Bronchial epithelial cell (primary cell): ENCODE data around the gene NPAS3. TPM values are rescaled to one million over a fixed set of nuclear protein-coding genes. Genes with fewer than 3 reads are reported as not detected.

Source experiments
- DNase-seq: peaks from one replicate; pipeline ENCODE4 v3.0.0-alpha.2; 2010; ENCODE audit warnings: low read depth
- FAIRE-seq: peaks from 2 replicates; lab custom pipeline; 2011; peaks lifted over from hg19 to GRCh38; lab: Jason Lieb, UNC
- H3K27me3 ChIP-seq: 2 replicates; pipeline ENCODE4 v1.5.1; 2011; ENCODE audit warnings: low read length; ENCODE audit not compliant: control insufficient read depth, insufficient read depth
- H3K36me3 ChIP-seq: 2 replicates; pipeline ENCODE4 v1.5.1; 2011; ENCODE audit warnings: low read length; ENCODE audit not compliant: control insufficient read depth, insufficient read depth
- H3K4me3 ChIP-seq: 2 replicates; pipeline ENCODE4 v1.5.1; 2011; ENCODE audit warnings: mild to moderate bottlenecking, low read depth, low read length, control low read depth
- total RNA-seq: library from RNA; depleted of rRNA; stranded (reverse); fragments of >200 nt; gene quantifications from 2 replicates; pipeline ENCODE4 v1.2.1, GENCODE V29; 2014
- TF ChIP-seq, protein P1 (sequence below): IDR thresholded peaks from 2 replicates; pipeline ENCODE4 v1.5.1; 2011; ENCODE audit warnings: mild to moderate bottlenecking, moderate library complexity, low read length, control low read depth, inconsistent platforms; ENCODE audit not compliant: insufficient read depth, severe bottlenecking

NPAS3 gene
- total RNA-seq, 1 donor from 2014 or later, result not detected

DNA sequence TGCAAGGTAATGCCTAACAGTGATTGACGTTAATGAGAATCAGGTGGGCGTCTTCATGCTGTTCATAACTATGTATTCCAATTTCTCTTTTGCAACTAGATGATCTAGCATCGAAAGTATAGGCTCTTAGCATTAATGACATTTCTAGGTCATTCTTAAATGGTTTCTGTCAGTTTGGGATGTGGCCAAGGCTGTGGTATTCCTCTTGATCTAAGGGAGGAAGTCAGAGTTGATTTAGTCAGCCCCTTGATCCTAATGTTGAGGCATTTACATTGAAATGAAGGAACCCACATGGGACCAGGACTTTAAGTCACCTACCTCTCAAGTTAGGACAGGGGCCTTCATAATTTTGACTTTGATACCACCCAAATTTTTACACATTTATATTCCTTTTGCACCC lies 448.1 kb downstream of the NPAS3 start:
- FAIRE-seq, result no peak
- DNase-seq, result no peak
- TF ChIP-seq, protein P1, sequence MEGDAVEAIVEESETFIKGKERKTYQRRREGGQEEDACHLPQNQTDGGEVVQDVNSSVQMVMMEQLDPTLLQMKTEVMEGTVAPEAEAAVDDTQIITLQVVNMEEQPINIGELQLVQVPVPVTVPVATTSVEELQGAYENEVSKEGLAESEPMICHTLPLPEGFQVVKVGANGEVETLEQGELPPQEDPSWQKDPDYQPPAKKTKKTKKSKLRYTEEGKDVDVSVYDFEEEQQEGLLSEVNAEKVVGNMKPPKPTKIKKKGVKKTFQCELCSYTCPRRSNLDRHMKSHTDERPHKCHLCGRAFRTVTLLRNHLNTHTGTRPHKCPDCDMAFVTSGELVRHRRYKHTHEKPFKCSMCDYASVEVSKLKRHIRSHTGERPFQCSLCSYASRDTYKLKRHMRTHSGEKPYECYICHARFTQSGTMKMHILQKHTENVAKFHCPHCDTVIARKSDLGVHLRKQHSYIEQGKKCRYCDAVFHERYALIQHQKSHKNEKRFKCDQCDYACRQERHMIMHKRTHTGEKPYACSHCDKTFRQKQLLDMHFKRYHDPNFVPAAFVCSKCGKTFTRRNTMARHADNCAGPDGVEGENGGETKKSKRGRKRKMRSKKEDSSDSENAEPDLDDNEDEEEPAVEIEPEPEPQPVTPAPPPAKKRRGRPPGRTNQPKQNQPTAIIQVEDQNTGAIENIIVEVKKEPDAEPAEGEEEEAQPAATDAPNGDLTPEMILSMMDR, result no peak
- Histone ChIP-seq H3K36me3 (no peaks in the 10 kb centered on the region), H3K27me3 (peaks cover 2% of the 10 kb centered on the region), H3K4me3 (no peak overlapping the region)

DNA sequence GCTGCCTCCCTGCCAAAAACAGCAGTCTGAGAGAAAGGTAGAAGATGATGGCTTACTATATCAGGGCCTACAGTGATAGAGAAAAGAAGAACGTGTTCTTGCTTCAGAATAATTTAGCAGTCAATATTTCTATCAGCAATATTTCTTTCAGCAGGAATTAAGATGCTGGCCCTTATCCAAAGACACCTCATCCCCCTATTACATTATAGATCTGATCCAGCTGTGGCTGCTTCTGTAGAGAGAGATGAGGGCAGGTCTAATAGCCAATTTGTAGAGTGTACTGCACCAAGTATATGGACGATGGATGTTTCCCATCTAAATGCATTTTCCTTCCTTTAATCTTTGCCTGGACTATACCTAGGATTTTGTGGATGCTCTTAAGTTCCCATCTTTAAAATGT lies 451.7 kb downstream of the NPAS3 start:
- TF ChIP-seq, protein P1, result no peak
- peaks cover 2% of the 10 kb centered on the region for H3K27me3 ChIP-seq
- no peaks in the 10 kb centered on the region for H3K36me3 ChIP-seq
- DNase-seq (no peak), FAIRE-seq (no peak)
- no peak overlapping the region for H3K4me3 ChIP-seq

DNA sequence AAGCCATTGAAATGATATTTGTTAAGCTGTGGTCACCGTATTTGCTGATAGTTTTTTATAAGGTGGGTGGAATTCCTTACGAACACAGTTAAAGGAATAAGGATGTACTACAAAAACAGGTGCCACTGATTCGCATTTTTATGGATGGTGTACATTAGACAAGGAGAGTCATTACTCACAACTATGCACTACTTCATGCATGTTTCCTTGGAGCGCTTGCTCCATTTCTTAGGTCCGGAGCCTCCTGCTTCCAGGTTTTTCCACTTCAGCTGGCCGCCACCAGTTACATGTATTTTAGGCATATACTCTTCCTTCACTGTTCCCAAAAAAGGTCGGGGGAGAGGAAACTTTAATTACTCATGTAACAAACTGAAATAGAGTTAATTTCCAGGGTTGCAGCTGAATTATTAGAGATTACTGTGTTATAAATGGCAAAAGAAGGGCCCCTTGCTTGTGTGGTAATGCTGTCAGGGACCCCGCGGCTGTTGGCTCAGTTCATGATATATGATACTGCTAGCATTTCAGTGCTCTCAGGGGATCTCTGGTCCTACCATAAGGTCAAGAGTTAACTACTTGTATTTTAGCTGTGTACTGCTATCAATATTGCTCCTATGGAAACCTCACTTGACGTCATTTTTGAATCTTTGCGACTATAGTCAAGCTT lies 454.7 kb downstream of the NPAS3 start:
- Histone ChIP-seq H3K4me3 (no peak overlapping the region), H3K27me3 (peaks cover 2% of the 10 kb centered on the region), H3K36me3 (no peaks in the 10 kb centered on the region)
- no peak for FAIRE-seq
- DNase-seq, result no peak
- TF ChIP-seq, protein P1, result no peak

DNA sequence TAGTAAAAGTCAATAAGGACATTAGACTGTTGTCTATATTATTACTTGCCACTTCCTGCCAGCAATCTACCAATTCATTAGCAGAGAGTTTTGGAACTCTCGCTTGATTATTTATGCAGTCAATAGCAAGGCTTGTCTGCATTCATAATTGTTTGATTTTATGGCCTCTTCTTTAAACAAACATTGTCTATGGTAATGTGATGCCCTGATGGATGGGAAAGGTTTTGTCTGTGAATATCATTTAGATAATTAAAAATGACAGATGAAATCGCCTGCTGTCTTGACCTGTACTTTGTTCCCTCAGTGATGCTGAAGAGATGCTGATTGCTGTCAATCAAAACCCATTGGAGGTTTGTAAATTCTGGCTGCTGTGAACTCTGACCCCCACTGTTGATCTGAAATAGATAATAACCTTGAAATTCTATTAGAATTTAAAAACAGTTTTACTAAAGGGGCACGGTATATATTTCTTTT lies 455.3 kb downstream of the NPAS3 start:
- no peak overlapping the region for H3K4me3 ChIP-seq
- DNase-seq (no peak), FAIRE-seq (no peak)
- TF ChIP-seq, protein P1, result no peak
- peaks cover 2% of the 10 kb centered on the region for H3K27me3 ChIP-seq
- no peaks in the 10 kb centered on the region for H3K36me3 ChIP-seq

DNA sequence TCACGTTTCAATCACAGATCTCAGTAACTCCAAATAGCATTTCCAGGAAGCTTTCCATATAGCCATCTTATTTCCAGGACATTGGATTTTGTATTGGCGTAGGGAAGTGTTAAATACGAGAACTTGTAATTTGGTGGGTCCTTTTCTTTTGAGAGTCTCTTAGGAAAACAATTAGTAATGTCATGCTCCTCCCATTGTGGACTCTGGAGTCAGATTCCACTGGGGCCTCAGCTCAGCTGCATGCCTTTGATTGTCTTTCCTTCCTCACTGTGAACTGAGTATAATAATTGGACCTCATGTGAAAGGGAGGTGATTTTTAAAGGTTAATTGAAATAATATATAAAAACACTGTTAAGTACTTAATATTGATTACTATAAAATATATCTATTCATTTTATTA lies 462.6 kb downstream of the NPAS3 start:
- no peaks in the 10 kb centered on the region for H3K27me3 ChIP-seq
- TF ChIP-seq, protein P1, result no peak
- FAIRE-seq (no peak), DNase-seq (no peak)
- H3K36me3 ChIP-seq, result no peaks in the 10 kb centered on the region
- H3K4me3 ChIP-seq, result no peak overlapping the region

DNA sequence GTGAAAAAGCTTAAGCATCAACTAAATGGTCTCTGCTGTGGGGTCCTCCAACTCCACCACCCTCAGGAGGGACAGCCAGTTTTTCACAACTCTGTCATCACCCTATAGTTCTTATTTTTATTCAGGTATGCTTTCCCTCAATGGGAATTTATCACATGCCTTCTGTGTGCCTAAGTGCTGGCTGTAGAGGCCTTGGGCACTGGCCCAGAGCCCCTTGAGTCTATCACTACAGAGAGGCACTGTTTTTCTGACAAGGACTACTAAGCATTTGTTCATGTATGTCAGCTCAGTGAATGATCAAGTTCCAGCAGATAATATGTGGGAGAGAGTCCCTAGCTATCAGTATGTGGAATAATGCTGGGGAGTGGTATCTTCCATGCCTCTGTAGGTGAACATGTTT lies 463.9 kb downstream of the NPAS3 start:
- Histone ChIP-seq H3K4me3 (no peak overlapping the region), H3K36me3 (no peaks in the 10 kb centered on the region), H3K27me3 (no peaks in the 10 kb centered on the region)
- DNase-seq, result no peak
- no peak for FAIRE-seq
- TF ChIP-seq, protein P1, result no peak
